Medulla oblongata (tissue), 1 donor: ENCODE data around the gene TMEM51.
A peak's percentile ranks its signal among the peaks of the same experiment; 100 is the strongest.

Experiments used
- DNase-seq: peaks from one replicate; pipeline ENCODE4 v3.0.0-alpha.2; 2015; ENCODE audit errors: extremely low spot score

Gene TMEM51

GRCh38 chr1:15153184-15153841, at the start of gene TMEM51:
Gene TMEM51, plus strand, starts transcription at chr1:15153747. Its CDS starts 61,341 bp downstream, at chr1:15215088.
- peak; percentile 35 for DNase-seq

- no peak for DNase-seq
Measured at GRCh38 chr1:15103906-15104305, 49.6 kb upstream of the TMEM51 start.

GRCh38 chr1:15104768-15105167, 48.8 kb upstream of the TMEM51 start:
- DNase-seq = no peak

GRCh38 chr1:15106608-15107007, 46.9 kb upstream of the TMEM51 start:
- DNase-seq = no peak

- DNase-seq = no peak
Measured at GRCh38 chr1:15107058-15107687, 46.4 kb upstream of the TMEM51 start.

GRCh38 chr1:15107911-15108310, 45.6 kb upstream of the TMEM51 start:
- no peak for DNase-seq

- DNase-seq = no peak
Measured at GRCh38 chr1:15110128-15110866, 43.2 kb upstream of the TMEM51 start.

GRCh38 chr1:15110867-15111230, 42.7 kb upstream of the TMEM51 start:
- DNase-seq = no peak

- DNase-seq = no peak
Measured at GRCh38 chr1:15113146-15113545, 40.4 kb upstream of the TMEM51 start.

- no peak for DNase-seq
Measured at GRCh38 chr1:15114884-15115283, 38.7 kb upstream of the TMEM51 start.

- DNase-seq = no peak
Measured at GRCh38 chr1:15115542-15116330, 37.8 kb upstream of the TMEM51 start.

- DNase-seq = no peak
Measured at GRCh38 chr1:15116966-15117365, 36.6 kb upstream of the TMEM51 start.

- DNase-seq = no peak
Measured at GRCh38 chr1:15117671-15118325, 35.7 kb upstream of the TMEM51 start.

- DNase-seq = no peak
Measured at GRCh38 chr1:15118579-15118978, 35.0 kb upstream of the TMEM51 start.

GRCh38 chr1:15120251-15120945, 33.1 kb upstream of the TMEM51 start:
- no peak for DNase-seq

GRCh38 chr1:15122331-15122730, 31.2 kb upstream of the TMEM51 start:
- DNase-seq = no peak

GRCh38 chr1:15123270-15123669, 30.3 kb upstream of the TMEM51 start:
- no peak for DNase-seq

- DNase-seq = no peak
Measured at GRCh38 chr1:15123925-15124324, 29.6 kb upstream of the TMEM51 start.

GRCh38 chr1:15124362-15125100, 29.0 kb upstream of the TMEM51 start:
- DNase-seq = no peak

- no peak for DNase-seq
Measured at GRCh38 chr1:15125101-15125745, 28.3 kb upstream of the TMEM51 start.
